NCI-H345 treated with DMSO at 0.1 percent for 48 hours (cell line): ENCODE data around the gene HAUS8.
"Not testable (repeated sequence)": the region's sequence is repeated elsewhere in the genome, so short reads cannot be mapped to it uniquely, and the experiment has no call there.

Experiments
- DNase-seq: peaks from one replicate; lab custom pipeline; 2025; ENCODE audit not compliant: unreplicated experiment; lab: John Stamatoyannopoulos, UW

Gene HAUS8

GRCh38 chr19:17035842-17036424 is 39.3 kb downstream of the HAUS8 start:
- no peak for DNase-seq

GRCh38 chr19:17031741-17032140 is 43.5 kb downstream of the HAUS8 start:
- DNase-seq: no peak

GRCh38 chr19:17027535-17027975 is 47.7 kb downstream of the HAUS8 start:
- no peak for DNase-seq

GRCh38 chr19:17026706-17027534 is 48.3 kb downstream of the HAUS8 start, which contains the start of gene CPAMD8:
Gene CPAMD8, minus strand, starts transcription at chr19:17026810. Its CDS starts 168 bp downstream, at chr19:17026642.
- no peak for DNase-seq

- no peak for DNase-seq
These were observed 49.1 kb downstream of the HAUS8 start for GRCh38 chr19:17025991-17026658.

- no peak for DNase-seq
These were observed 49.9 kb downstream of the HAUS8 start for GRCh38 chr19:17025361-17025760.

GRCh38 chr19:17024941-17025340 is 50.3 kb downstream of the HAUS8 start:
- DNase-seq: not testable (repeated sequence)

- DNase-seq: no peak
These were observed 51.4 kb downstream of the HAUS8 start for GRCh38 chr19:17023805-17024204.

GRCh38 chr19:17022738-17023137 is 52.5 kb downstream of the HAUS8 start:
- no peak for DNase-seq

- no peak for DNase-seq
These were observed 53.3 kb downstream of the HAUS8 start for GRCh38 chr19:17021793-17022590.

- DNase-seq: no peak
These were observed 53.9 kb downstream of the HAUS8 start for GRCh38 chr19:17021328-17021727.

GRCh38 chr19:17020823-17021222 is 54.4 kb downstream of the HAUS8 start:
- DNase-seq: no peak

GRCh38 chr19:17020385-17020784 is 54.9 kb downstream of the HAUS8 start:
- no peak for DNase-seq

GRCh38 chr19:17014212-17014861 is 60.9 kb downstream of the HAUS8 start:
- not testable (repeated sequence) for DNase-seq

- no peak for DNase-seq
These were observed 63.8 kb downstream of the HAUS8 start for GRCh38 chr19:17011485-17011884.

- DNase-seq: no peak
These were observed 68.7 kb downstream of the HAUS8 start for GRCh38 chr19:17006579-17006978.

GRCh38 chr19:17005000-17005399 is 70.3 kb downstream of the HAUS8 start:
- no peak for DNase-seq

- DNase-seq: no peak
These were observed 70.9 kb downstream of the HAUS8 start for GRCh38 chr19:17004386-17004785.

- DNase-seq: no peak
These were observed 72.8 kb downstream of the HAUS8 start for GRCh38 chr19:17002455-17002854.

- DNase-seq: no peak
These were observed 73.6 kb downstream of the HAUS8 start for GRCh38 chr19:17001603-17002183.
